Suprapubic skin (tissue), 4 donors: Measurements from ENCODE around the gene EEF1E1.

Source experiments
- CTCF ChIP-seq, 2 donors: fragments of 200-600 bp in 1 of 2; fragments of 450-650 bp in 1 of 2; sonication (generic) in 1 of 2; IDR thresholded peaks; one replicate each; pipeline ENCODE4 v1.5.1; 2016 to 2019; ENCODE audit warnings: antibody characterized with exemption in 2 of 2, mild to moderate bottlenecking in 1 of 2, moderate library complexity in 1 of 2
- EP300 ChIP-seq: sonication (generic); formaldehyde crosslinking; IDR thresholded peaks from one replicate; pipeline ENCODE4 v1.6.1; 2017; ENCODE audit warnings: antibody characterized with exemption
- POLR2A ChIP-seq, 2 donors: fragments of 450-650 bp; IDR thresholded peaks; one replicate each; pipeline ENCODE4 v1.6.1; 2017; ENCODE audit warnings: antibody characterized with exemption in 2 of 2, mild to moderate bottlenecking in 2 of 2, moderate library complexity in 2 of 2
- POLR2AphosphoS5 ChIP-seq, 3 donors: sonication (generic); formaldehyde crosslinking; IDR thresholded peaks; one replicate each; pipeline ENCODE4 v1.6.1; 2017; ENCODE audit warnings: antibody characterized with exemption in 3 of 3

GRCh38 chr6:8105791-8106190 lies 3.4 kb upstream of the EEF1E1 start:
- TF ChIP-seq CTCF (IDR thresholded peaks at IDR 0.05) (no peak), POLR2AphosphoS5 (IDR thresholded peaks at IDR 0.05) (no peak), EP300 (no peak), POLR2A (IDR thresholded peaks at IDR 0.05) (no peak)
